Natural killer cell (primary cell): ENCODE measurements around the gene HSPA5. TPM values are rescaled to one million over a fixed set of nuclear protein-coding genes. Genes with fewer than 3 reads are reported as not detected.

Source experiments
- ATAC-seq, 3 donors: fragments of 150-1000 bp in 2 of 3; fragments of 200-7000 bp in 1 of 3; cut with Tn5 transposase; 1 replicate in 1 of 3; 2 replicates in 2 of 3; pipeline ENCODE4 v1.10.0; 2021; ENCODE audit warnings: mild to moderate bottlenecking in 2 of 3, moderate library complexity in 2 of 3
- DNase-seq, 2 donors: peaks; one replicate each; pipeline versions ENCODE4 v3.0.0 to v3.0.0-alpha.2; 2013 to 2021; ENCODE audit warnings: mixed read lengths in 1 of 2
- H3K27ac ChIP-seq: one replicate; pipeline ENCODE4 v1.5.1; 2013; ENCODE audit warnings: mild to moderate bottlenecking, low read length
- H3K27me3 ChIP-seq: one replicate; pipeline ENCODE4 v1.6.1; 2013; ENCODE audit warnings: low read length; ENCODE audit not compliant: control insufficient read depth, insufficient read depth
- H3K36me3 ChIP-seq: one replicate; pipeline ENCODE4 v1.6.1; 2013; ENCODE audit warnings: low read length; ENCODE audit not compliant: control insufficient read depth, insufficient read depth
- H3K4me1 ChIP-seq: one replicate; pipeline ENCODE4 v1.6.1; 2013; ENCODE audit warnings: low read length; ENCODE audit not compliant: control insufficient read depth, insufficient read depth
- H3K4me3 ChIP-seq: one replicate; pipeline ENCODE4 v1.5.1; 2013; ENCODE audit warnings: low read length
- H3K9me3 ChIP-seq: one replicate; pipeline ENCODE4 v1.6.1; 2013; ENCODE audit warnings: low read length; ENCODE audit not compliant: control insufficient read depth, insufficient read depth
- H3K27ac Mint-ChIP-seq, 2 donors: one replicate each; pipeline ENCODE4 v1.8.0; 2022; ENCODE audit warnings: mild to moderate bottlenecking in 2 of 2, mixed read lengths in 2 of 2, moderate library complexity in 1 of 2
- H3K27me3 Mint-ChIP-seq, 2 donors: one replicate each; pipeline ENCODE4 v1.8.0; 2022; ENCODE audit warnings: low read depth in 2 of 2, mixed read lengths in 2 of 2
- H3K36me3 Mint-ChIP-seq: one replicate; pipeline ENCODE4 v1.8.0; 2022; ENCODE audit warnings: mixed read lengths
- H3K4me1 Mint-ChIP-seq, 2 donors: one replicate each; pipeline ENCODE4 v1.8.0; 2022; ENCODE audit warnings: mixed read lengths in 2 of 2
- H3K4me3 Mint-ChIP-seq: one replicate; pipeline ENCODE4 v1.8.0; 2022; ENCODE audit warnings: mild to moderate bottlenecking, moderate library complexity, mixed read lengths
- H3K9me3 Mint-ChIP-seq, 2 donors: one replicate each; pipeline ENCODE4 v1.8.0; 2022; ENCODE audit warnings: mixed read lengths in 2 of 2
- WGBS: methylation state at CpG from one replicate; pipeline ENCODE4 v1.1.7; 2013; ENCODE audit warnings: missing lambda C conversion rate; ENCODE audit not compliant: insufficient coverage; 5-methylcytosine and 5-hydroxymethylcytosine counted together
- intact Hi-C: fragments of 100-400 bp; cut with micrococcal nuclease; formaldehyde crosslinking; loops from one replicate; pipeline ENCODE4 v1.14.2; 2022
- total RNA-seq, 4 donors: library from RNA; stranded (reverse); fragments of 120-200 nt in 1 of 4; gene quantifications; one replicate each; pipeline versions ENCODE4 v1.2.3 to v1.2.4, GENCODE V29; 2013 to 2022
- TF ChIP-seq, protein P1 (sequence below): fragments of 200-600 bp; IDR thresholded peaks from one replicate; pipeline ENCODE4 v1.8.0; 2022; ENCODE audit warnings: antibody characterized with exemption

Gene HSPA5
- total RNA-seq, 3 donors from 2014 or later (not counting 1 experiment from before 2014, with no cell fraction given) = 222 to 281 (median 275) TPM

DNA sequence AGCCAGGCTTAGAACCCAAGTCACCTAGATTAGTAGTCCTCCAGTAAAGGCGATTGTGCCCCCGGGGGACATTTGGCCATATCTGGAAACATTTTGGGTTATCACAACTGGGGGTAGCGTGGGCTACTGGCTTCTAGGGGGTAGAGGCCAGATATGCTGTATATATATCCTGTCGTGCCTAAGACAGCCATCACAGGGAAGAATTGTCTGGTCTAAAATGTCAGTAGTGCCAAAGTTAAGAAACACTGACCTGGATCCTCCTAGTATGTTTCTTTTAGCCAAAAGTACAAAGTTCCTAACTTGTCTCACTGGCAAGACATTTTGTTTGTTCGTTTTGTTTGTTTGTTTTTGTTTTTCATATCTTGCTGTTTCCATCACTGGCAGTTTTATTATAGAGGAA is 27.0 kb downstream of the HSPA5 start:
- Histone ChIP-seq H3K27me3 (no peaks in the 10 kb centered on the region), H3K4me1 (no peaks in the 10 kb centered on the region), H3K4me3 (no peak overlapping the region), H3K9me3 (no peaks in the 10 kb centered on the region), H3K27ac (no peak overlapping the region), H3K36me3 (peaks cover 6% of the 10 kb centered on the region)
- H3K4me1 Mint-ChIP-seq = no peaks in the 10 kb centered on the region
- H3K27ac Mint-ChIP-seq = no peak overlapping the region
- DNase-seq = no peak
- 96% methylated on average over 5 of the region's 5 CpGs for WGBS
- TF ChIP-seq, protein P1, sequence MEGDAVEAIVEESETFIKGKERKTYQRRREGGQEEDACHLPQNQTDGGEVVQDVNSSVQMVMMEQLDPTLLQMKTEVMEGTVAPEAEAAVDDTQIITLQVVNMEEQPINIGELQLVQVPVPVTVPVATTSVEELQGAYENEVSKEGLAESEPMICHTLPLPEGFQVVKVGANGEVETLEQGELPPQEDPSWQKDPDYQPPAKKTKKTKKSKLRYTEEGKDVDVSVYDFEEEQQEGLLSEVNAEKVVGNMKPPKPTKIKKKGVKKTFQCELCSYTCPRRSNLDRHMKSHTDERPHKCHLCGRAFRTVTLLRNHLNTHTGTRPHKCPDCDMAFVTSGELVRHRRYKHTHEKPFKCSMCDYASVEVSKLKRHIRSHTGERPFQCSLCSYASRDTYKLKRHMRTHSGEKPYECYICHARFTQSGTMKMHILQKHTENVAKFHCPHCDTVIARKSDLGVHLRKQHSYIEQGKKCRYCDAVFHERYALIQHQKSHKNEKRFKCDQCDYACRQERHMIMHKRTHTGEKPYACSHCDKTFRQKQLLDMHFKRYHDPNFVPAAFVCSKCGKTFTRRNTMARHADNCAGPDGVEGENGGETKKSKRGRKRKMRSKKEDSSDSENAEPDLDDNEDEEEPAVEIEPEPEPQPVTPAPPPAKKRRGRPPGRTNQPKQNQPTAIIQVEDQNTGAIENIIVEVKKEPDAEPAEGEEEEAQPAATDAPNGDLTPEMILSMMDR = no peak
- ATAC-seq = no peak
- no peaks in the 10 kb centered on the region for H3K27me3 Mint-ChIP-seq
- H3K36me3 Mint-ChIP-seq = no peaks in the 10 kb centered on the region
- no peaks in the 10 kb centered on the region for H3K9me3 Mint-ChIP-seq
- no peak overlapping the region for H3K4me3 Mint-ChIP-seq
- intact Hi-C loops = no loop called here

DNA sequence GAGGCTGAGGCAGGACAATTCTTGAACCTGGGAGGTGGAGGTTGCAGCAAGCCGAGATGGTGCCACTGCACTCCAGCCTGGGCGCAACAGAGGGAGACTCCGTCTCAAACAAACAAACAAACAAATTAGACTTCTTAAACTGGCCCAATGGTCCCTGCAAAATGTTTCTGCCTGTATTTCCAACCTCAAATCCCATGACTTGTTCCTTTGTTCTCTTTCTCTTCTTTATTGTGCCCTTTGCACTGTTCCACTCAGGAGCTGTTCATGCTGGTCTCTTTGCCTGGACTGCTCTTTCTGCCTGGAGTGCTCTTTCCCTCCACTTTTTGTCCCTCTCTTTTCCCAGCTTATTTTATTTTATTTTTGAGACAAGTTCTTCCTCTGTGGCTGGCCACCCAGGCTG is 36.7 kb downstream of the HSPA5 start:
- no peak for ATAC-seq
- TF ChIP-seq, protein P1 = no peak
- Histone ChIP-seq H3K27ac (no peak overlapping the region), H3K4me1 (peaks cover 12% of the 10 kb centered on the region), H3K36me3 (peaks cover 17% of the 10 kb centered on the region), H3K4me3 (no peak overlapping the region), H3K27me3 (no peaks in the 10 kb centered on the region), H3K9me3 (no peaks in the 10 kb centered on the region)
- no peak for DNase-seq
- no peaks in the 10 kb centered on the region for H3K9me3 Mint-ChIP-seq
- intact Hi-C loops = no loop called here
- 100% methylated on average over 3 of the region's 3 CpGs for WGBS
- no peak overlapping the region for H3K4me3 Mint-ChIP-seq
- H3K27me3 Mint-ChIP-seq = no peaks in the 10 kb centered on the region
- H3K36me3 Mint-ChIP-seq = peaks cover 8% of the 10 kb centered on the region
- H3K27ac Mint-ChIP-seq = no peak overlapping the region
- peaks cover 8 to 12% of the 10 kb centered on the region in 2 donors for H3K4me1 Mint-ChIP-seq

DNA sequence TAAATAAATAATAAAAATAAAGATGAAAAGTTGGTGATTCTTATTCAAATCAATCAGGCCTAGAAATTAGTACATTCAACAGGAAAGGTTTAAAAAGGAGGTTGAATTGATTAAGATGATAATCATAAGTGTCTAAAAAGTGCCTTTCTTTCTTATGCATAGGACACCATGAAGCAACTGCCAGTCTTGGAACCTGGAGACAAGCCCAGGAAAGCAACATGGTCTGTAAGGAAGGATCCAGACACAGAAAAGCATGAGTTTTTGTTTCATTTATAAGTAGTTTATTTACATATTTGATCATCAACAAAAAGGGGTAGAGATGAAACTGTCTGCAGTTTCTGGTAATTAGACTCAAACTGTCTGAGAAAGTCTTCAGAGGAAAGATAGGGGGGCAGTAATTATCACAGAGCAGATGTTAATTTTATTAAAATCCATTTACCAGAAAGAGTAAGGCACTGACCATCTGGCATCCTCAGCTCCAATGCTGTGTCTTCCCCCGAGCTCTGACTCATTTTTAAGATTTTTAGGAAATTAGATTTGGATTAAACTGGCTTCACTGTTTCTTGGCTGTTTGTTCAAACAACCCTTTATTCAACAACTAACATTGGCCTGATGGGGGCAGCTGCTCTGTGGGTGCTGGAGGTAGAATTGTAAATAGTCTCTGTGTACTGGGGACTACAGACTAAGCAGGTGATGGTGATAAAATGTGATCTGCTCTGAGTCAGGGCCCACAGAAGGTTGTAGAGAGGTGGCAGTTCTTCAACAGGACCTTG is 38.1 kb downstream of the HSPA5 start:
- peaks cover 8 to 12% of the 10 kb centered on the region in 2 donors for H3K4me1 Mint-ChIP-seq

More for the DNA sequence above, 38.1 kb downstream of the HSPA5 start:
- Mint-ChIP-seq H3K4me3 (no peak overlapping the region), H3K27me3 (no peaks in the 10 kb centered on the region), H3K27ac (no peak overlapping the region), H3K9me3 (no peaks in the 10 kb centered on the region), H3K36me3 (peaks cover 8% of the 10 kb centered on the region)
- TF ChIP-seq, protein P1 = no peak
- H3K36me3 ChIP-seq = peaks cover 12% of the 10 kb centered on the region
- DNase-seq = no peak
- no CpG with 5 or more reads among the region's 1 CpG for WGBS
- peaks cover 15% of the 10 kb centered on the region for H3K4me1 ChIP-seq
- no peak overlapping the region for H3K4me3 ChIP-seq
- H3K27ac ChIP-seq = no peak overlapping the region
- no peak for ATAC-seq
- no peaks in the 10 kb centered on the region for H3K9me3 ChIP-seq
- intact Hi-C loops = no loop called here
- H3K27me3 ChIP-seq = no peaks in the 10 kb centered on the region
